Naive thymus-derived CD4-positive, alpha-beta T cell (primary cell): Measurements from ENCODE around the gene CD8A. TPM values are rescaled to one million over a fixed set of nuclear protein-coding genes. Genes with fewer than 3 reads are reported as not detected.

Experiments used
- ATAC-seq: fragments of 150-1000 bp; cut with Tn5 transposase; 2 replicates; pipeline ENCODE4 v1.10.0; 2021; ENCODE audit warnings: mild to moderate bottlenecking, moderate library complexity
- CTCF ChIA-PET: fragments of 350-600 bp; sonication (Branson Sonifier 250); formaldehyde crosslinking; loops from one replicate; lab custom pipeline; 2021; ENCODE audit warnings: antibody characterized with exemption; lab: Charles Lee
- POLR2A ChIA-PET: fragments of 350-600 bp; sonication (Branson Sonifier 250); formaldehyde crosslinking; loops from one replicate; lab custom pipeline; 2021; ENCODE audit warnings: antibody characterized with exemption, inconsistent platforms; lab: Charles Lee
- DNase-seq, 9 donors: peaks; one replicate each; pipeline versions ENCODE4 v3.0.0 to v3.0.0-alpha.2; 2020 to 2022; ENCODE audit warnings: mixed read lengths in 1 of 9
- H3K27ac ChIP-seq: one replicate; pipeline ENCODE4 v1.7.0; 2013; ENCODE audit warnings: mild to moderate bottlenecking, low read depth, low read length, moderate library complexity
- H3K27me3 ChIP-seq, 2 donors: one replicate each; pipeline ENCODE4 v1.7.0; 2013; ENCODE audit warnings: low read length in 2 of 2, mild to moderate bottlenecking in 2 of 2, moderate library complexity in 2 of 2; ENCODE audit not compliant: control insufficient read depth in 2 of 2, insufficient read depth in 2 of 2
- H3K36me3 ChIP-seq, 3 experiments: 1 replicate in 2 of 3; 2 replicates in 1 of 3; pipeline ENCODE4 v1.7.0; 2013; ENCODE audit warnings: low read length in 3 of 3, mild to moderate bottlenecking in 3 of 3, moderate library complexity in 1 of 3; ENCODE audit not compliant: insufficient read depth in 3 of 3, control insufficient read depth in 2 of 3
- H3K4me1 ChIP-seq, 2 donors: one replicate each; pipeline ENCODE4 v1.7.0; 2013; ENCODE audit warnings: low read length in 2 of 2, mild to moderate bottlenecking in 2 of 2, moderate library complexity in 1 of 2; ENCODE audit not compliant: control insufficient read depth in 2 of 2, insufficient read depth in 2 of 2
- H3K4me3 ChIP-seq: 2 replicates; pipeline ENCODE4 v1.7.0; 2013; ENCODE audit warnings: mild to moderate bottlenecking, low read length
- H3K9me3 ChIP-seq, 3 experiments: 1 replicate in 2 of 3; 2 replicates in 1 of 3; pipeline ENCODE4 v1.7.0; 2013; ENCODE audit warnings: low read length in 3 of 3; ENCODE audit not compliant: control insufficient read depth in 2 of 3
- H3K27ac Mint-ChIP-seq, 9 donors: one replicate each; pipeline ENCODE4 v1.8.0; 2020 to 2022; ENCODE audit warnings: mixed read lengths in 9 of 9, mild to moderate bottlenecking in 8 of 9, moderate library complexity in 5 of 9, inconsistent platforms in 2 of 9
- H3K27me3 Mint-ChIP-seq, 5 donors: one replicate each; pipeline ENCODE4 v1.8.0; 2021 to 2022; ENCODE audit warnings: mixed read lengths in 5 of 5, mild to moderate bottlenecking in 1 of 5
- H3K36me3 Mint-ChIP-seq, 5 donors: one replicate each; pipeline ENCODE4 v1.8.0; 2020 to 2022; ENCODE audit warnings: mixed read lengths in 5 of 5, mild to moderate bottlenecking in 3 of 5, inconsistent platforms in 1 of 5
- H3K4me1 Mint-ChIP-seq, 7 donors: one replicate each; pipeline ENCODE4 v1.8.0; 2020 to 2022; ENCODE audit warnings: mixed read lengths in 7 of 7, mild to moderate bottlenecking in 3 of 7, inconsistent platforms in 1 of 7
- H3K4me3 Mint-ChIP-seq, 10 donors: one replicate each; pipeline ENCODE4 v1.8.0; 2020 to 2022; ENCODE audit warnings: mild to moderate bottlenecking in 10 of 10, mixed read lengths in 10 of 10, moderate library complexity in 6 of 10, inconsistent platforms in 2 of 10
- H3K9me3 Mint-ChIP-seq, 11 donors: one replicate each; pipeline ENCODE4 v1.8.0; 2020 to 2022; ENCODE audit warnings: mixed read lengths in 11 of 11, mild to moderate bottlenecking in 4 of 11, inconsistent platforms in 1 of 11, moderate library complexity in 1 of 11
- intact Hi-C, 2 donors: fragments of 100-400 bp; cut with micrococcal nuclease; formaldehyde crosslinking; loops; one replicate each; pipeline ENCODE4 v1.15.1; 2023
- polyA plus RNA-seq, 2 donors: library from polyadenylated mRNA; unstranded; fragments of 300-500 nt; fragmentation: Illumina TruSeq; gene quantifications; one replicate each; pipeline ENCODE4 v1.2.3, GENCODE V29; 2021
- total RNA-seq, 6 experiments: library from RNA in 5 of 6; stranded (reverse) in 5 of 6; gene quantifications; 1 replicate in 5 of 6; 2 replicates in 1 of 6; pipeline ENCODE4 v1.2.3 and lab custom pipeline; 2021 to 2026

The CD8A gene
- total and polyA plus RNA-seq, 7 experiments from 2014 or later: 0.16 to 56.0 (median 1.6) TPM

- POLR2A ChIA-PET: no interaction called here
- ATAC-seq: no peak
- Mint-ChIP-seq H3K9me3 (no peaks in the 10 kb centered on the region), H3K27me3 (peaks cover 0 to 32% (median 4%) of the 10 kb centered on the region in 5 donors), H3K4me3 (no peak overlapping the region), H3K27ac (no peak overlapping the region), H3K4me1 (peaks cover 0 to 3% (median 0%) of the 10 kb centered on the region in 7 donors), H3K36me3 (no peaks in the 10 kb centered on the region)
- no peak overlapping the region for H3K4me3 ChIP-seq
- intact Hi-C loops: no loop called here
- CTCF ChIA-PET: no interaction called here
- no peaks in the 10 kb centered on the region for H3K27me3 ChIP-seq
- H3K4me1 ChIP-seq: peaks cover 0 to 37% of the 10 kb centered on the region in 2 donors
- peaks cover 0 to 17% (median 0%) of the 10 kb centered on the region in 3 experiments for H3K36me3 ChIP-seq
- no peak for DNase-seq
- H3K9me3 ChIP-seq: no peaks in the 10 kb centered on the region
- no peak overlapping the region for H3K27ac ChIP-seq
These were observed 8.0 kb downstream of the CD8A start for GRCh38 chr2:86782748-86783147.

- intact Hi-C loops: no loop called here
- POLR2A ChIA-PET: no interaction called here
These were observed 9.3 kb downstream of the CD8A start for GRCh38 chr2:86781363-86781762.

GRCh38 chr2:86779971-86780370 is 10.7 kb downstream of the CD8A start:
- no peak overlapping the region for H3K4me3 ChIP-seq
- ChIA-PET CTCF (interaction anchor here (1.0 kb wide), 1 partner anchor 12 kb away, joined by 3 read pairs; no protein-coding TSS in a partner anchor), POLR2A (interaction anchor here (0.7 kb wide), 1 partner anchor 13 kb away, joined by 3 read pairs; no protein-coding TSS in a partner anchor)
- peaks cover 0 to 5% (median 1%) of the 10 kb centered on the region in 3 experiments for H3K36me3 ChIP-seq
- no peak for DNase-seq
- no peaks in the 10 kb centered on the region for H3K9me3 ChIP-seq
- no peak overlapping the region for H3K27ac ChIP-seq
- H3K4me1 ChIP-seq: peaks cover 0 to 17% of the 10 kb centered on the region in 2 donors
- intact Hi-C loops: loop anchor here in 1 of 2 donors (10.0 kb wide), 1 partner anchor 845 kb away; no protein-coding TSS in a partner anchor
- no peak overlapping the region for H3K27ac Mint-ChIP-seq
- no peaks in the 10 kb centered on the region for H3K27me3 ChIP-seq
- no peak for ATAC-seq
- peaks cover 0 to 2% (median 0%) of the 10 kb centered on the region in 11 donors for H3K9me3 Mint-ChIP-seq
- H3K4me3 Mint-ChIP-seq: no peak overlapping the region
- peaks cover 0 to 16% (median 0%) of the 10 kb centered on the region in 5 donors for H3K36me3 Mint-ChIP-seq
- H3K27me3 Mint-ChIP-seq: peaks cover 0 to 9% (median 0%) of the 10 kb centered on the region in 5 donors
- H3K4me1 Mint-ChIP-seq: peaks cover 0 to 2% (median 0%) of the 10 kb centered on the region in 7 donors

More at GRCh38 chr2:86781363-86781762, 9.3 kb downstream of the CD8A start:
- CTCF ChIA-PET: interaction anchor here (0.9 kb wide), 1 partner anchor 16 kb away, joined by 5 read pairs; no protein-coding TSS in a partner anchor
- Mint-ChIP-seq H3K27ac (no peak overlapping the region), H3K36me3 (peaks cover 0 to 10% (median 0%) of the 10 kb centered on the region in 5 donors), H3K9me3 (peaks cover 0 to 2% (median 0%) of the 10 kb centered on the region in 11 donors), H3K4me1 (peaks cover 0 to 2% (median 0%) of the 10 kb centered on the region in 7 donors), H3K4me3 (no peak overlapping the region), H3K27me3 (peaks cover 0 to 21% (median 0%) of the 10 kb centered on the region in 5 donors)
- ATAC-seq: no peak
- Histone ChIP-seq H3K4me1 (peaks cover 0 to 28% of the 10 kb centered on the region in 2 donors), H3K27me3 (no peaks in the 10 kb centered on the region), H3K27ac (no peak overlapping the region), H3K9me3 (no peaks in the 10 kb centered on the region), H3K4me3 (no peak overlapping the region), H3K36me3 (peaks cover 0 to 9% (median 0%) of the 10 kb centered on the region in 3 experiments)
- no peak for DNase-seq

GRCh38 chr2:86778957-86779356 is 11.8 kb downstream of the CD8A start:
- H3K4me1 ChIP-seq: peaks cover 0 to 7% of the 10 kb centered on the region in 2 donors
- H3K9me3 Mint-ChIP-seq: peaks cover 0 to 2% (median 0%) of the 10 kb centered on the region in 11 donors
- H3K27ac Mint-ChIP-seq: no peak overlapping the region
- no peaks in the 10 kb centered on the region for H3K27me3 ChIP-seq
- ChIA-PET CTCF (no interaction called here), POLR2A (no interaction called here)
- H3K4me3 ChIP-seq: no peak overlapping the region
- H3K4me1 Mint-ChIP-seq: peaks cover 0 to 2% (median 0%) of the 10 kb centered on the region in 7 donors
- ATAC-seq: no peak
- no peak overlapping the region for H3K27ac ChIP-seq
- H3K9me3 ChIP-seq: no peaks in the 10 kb centered on the region
- intact Hi-C loops: loop anchor here in 1 of 2 donors (10.0 kb wide), 1 partner anchor 844 kb away; no protein-coding TSS in a partner anchor
- H3K4me3 Mint-ChIP-seq: no peak overlapping the region
- no peaks in the 10 kb centered on the region for H3K27me3 Mint-ChIP-seq
- H3K36me3 ChIP-seq: peaks cover 5 to 11% (median 7%) of the 10 kb centered on the region in 3 experiments
- H3K36me3 Mint-ChIP-seq: peaks cover 0 to 26% (median 8%) of the 10 kb centered on the region in 5 donors
- no peak for DNase-seq

GRCh38 chr2:86776532-86776931 is 14.2 kb downstream of the CD8A start:
- ChIA-PET POLR2A (interaction anchor here (0.6 kb wide), 1 partner anchor 8 kb away, joined by 3 read pairs; no protein-coding TSS in a partner anchor), CTCF (no interaction called here)
- DNase-seq (no peak), ATAC-seq (no peak)
- peaks cover 8 to 30% (median 14%) of the 10 kb centered on the region in 3 experiments for H3K36me3 ChIP-seq
- no peak overlapping the region for H3K4me3 ChIP-seq
- Mint-ChIP-seq H3K4me3 (no peak overlapping the region), H3K36me3 (peaks cover 6 to 44% (median 15%) of the 10 kb centered on the region in 5 donors), H3K27me3 (no peaks in the 10 kb centered on the region), H3K27ac (peak overlapping the region in 1 of 9 donors; percentile 15), H3K9me3 (peaks cover 0 to 2% (median 0%) of the 10 kb centered on the region in 11 donors), H3K4me1 (no peaks in the 10 kb centered on the region)
- no peak overlapping the region for H3K27ac ChIP-seq
- no peaks in the 10 kb centered on the region for H3K9me3 ChIP-seq
- H3K4me1 ChIP-seq: no peaks in the 10 kb centered on the region
- H3K27me3 ChIP-seq: no peaks in the 10 kb centered on the region
- intact Hi-C loops: loop anchor here in 1 of 2 donors (10.0 kb wide), 1 partner anchor 842 kb away; no protein-coding TSS in a partner anchor

- Mint-ChIP-seq H3K36me3 (peaks cover 13 to 55% (median 27%) of the 10 kb centered on the region in 5 donors), H3K27ac (no peak overlapping the region), H3K4me3 (no peak overlapping the region), H3K9me3 (peaks cover 0 to 2% (median 0%) of the 10 kb centered on the region in 11 donors), H3K4me1 (peaks cover 0 to 2% (median 0%) of the 10 kb centered on the region in 7 donors), H3K27me3 (no peaks in the 10 kb centered on the region)
- ChIA-PET POLR2A (no interaction called here), CTCF (no interaction called here)
- Histone ChIP-seq H3K36me3 (peaks cover 14 to 42% (median 16%) of the 10 kb centered on the region in 3 experiments), H3K27ac (no peak overlapping the region), H3K4me1 (no peaks in the 10 kb centered on the region), H3K4me3 (no peak overlapping the region), H3K9me3 (no peaks in the 10 kb centered on the region), H3K27me3 (no peaks in the 10 kb centered on the region)
- ATAC-seq (no peak), DNase-seq (no peak)
- intact Hi-C loops: loop anchor here in 1 of 2 donors (10.0 kb wide), 1 partner anchor 841 kb away; no protein-coding TSS in a partner anchor
These were observed 15.4 kb downstream of the CD8A start for GRCh38 chr2:86775338-86775737.
